AML-193 (cell line): ENCODE results near the gene ZFP69.

ENCODE experiments used
- DNase-seq, 2 experiments: peaks; one replicate each; lab custom pipeline; 2025; lab: John Stamatoyannopoulos, UW

Gene ZFP69

DNA sequence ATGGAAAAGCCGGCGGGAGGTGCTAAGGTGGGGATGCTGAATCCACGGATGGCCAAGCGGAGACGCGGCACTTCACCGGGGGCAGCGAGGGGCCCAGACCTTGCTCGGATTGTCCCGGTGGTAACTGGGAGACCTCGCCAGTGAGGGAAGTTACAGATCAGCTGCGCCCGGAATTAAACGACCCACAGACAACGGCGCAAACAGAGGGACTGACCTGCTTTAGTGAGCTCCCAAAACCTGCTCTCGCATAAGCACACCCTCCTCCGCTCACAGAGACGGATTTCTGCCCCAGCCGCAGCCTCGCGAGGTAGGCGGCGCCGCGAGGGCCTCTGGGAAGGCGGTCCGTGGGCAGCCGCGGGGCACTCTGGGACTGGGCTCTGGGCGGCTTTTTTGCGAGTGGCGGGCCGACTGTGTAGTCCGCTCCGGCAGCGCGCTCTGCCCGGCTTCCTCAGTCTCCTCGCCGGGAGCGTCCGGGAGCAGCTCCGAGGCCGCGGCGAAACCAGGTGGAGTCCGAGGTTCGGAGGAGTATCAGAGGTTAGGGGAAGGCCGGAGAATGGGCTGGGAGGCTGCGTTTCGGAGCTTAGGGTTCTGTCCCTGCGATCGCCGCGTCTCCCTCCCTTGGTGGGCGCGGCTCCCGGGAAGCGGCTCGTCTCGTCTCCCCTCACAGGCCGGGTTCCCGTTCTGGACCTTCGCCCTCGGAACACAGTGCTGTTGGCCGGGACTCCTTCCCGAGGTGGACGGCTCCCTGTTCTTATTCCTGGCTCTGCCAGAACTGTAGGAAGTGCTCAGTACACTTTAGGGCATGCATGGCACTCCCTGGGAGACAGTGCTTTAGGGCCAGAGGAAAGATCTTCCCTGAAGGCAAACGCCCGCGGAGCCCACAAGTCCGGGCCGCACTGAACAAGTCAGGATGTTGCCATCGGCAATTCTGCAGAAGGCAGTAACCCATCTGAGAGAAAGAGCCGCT is 31.6 kb downstream of the ZFP69 start, which contains the start of gene EXO5:
Gene EXO5, plus strand, starts transcription at position 393 of the 967 bp plus-strand sequence. CDS start 5,778 bp downstream, outside the sequence.
- peak; percentile 80 to 87 for DNase-seq

DNA sequence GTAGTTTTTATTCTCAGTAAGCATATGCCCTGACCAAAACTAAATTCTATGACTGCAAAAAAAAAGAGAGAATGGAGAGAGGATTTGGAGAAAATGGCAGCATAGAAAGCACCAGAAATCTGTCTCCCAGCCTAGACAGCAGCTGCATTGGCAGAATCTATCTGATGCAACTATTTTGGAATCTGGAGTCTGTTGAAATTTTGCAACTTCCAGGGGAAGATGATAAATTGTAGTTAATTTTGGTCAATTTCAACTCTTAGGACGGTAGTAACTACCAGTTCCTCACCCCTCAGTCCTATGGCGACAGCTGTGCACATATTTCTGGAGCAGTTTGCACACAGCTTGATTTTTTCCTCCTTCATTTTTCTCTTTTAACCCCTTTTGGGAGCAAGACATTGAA is 42.4 kb downstream of the ZFP69 start:
- DNase-seq, result peak; percentile 43 to 46

DNA sequence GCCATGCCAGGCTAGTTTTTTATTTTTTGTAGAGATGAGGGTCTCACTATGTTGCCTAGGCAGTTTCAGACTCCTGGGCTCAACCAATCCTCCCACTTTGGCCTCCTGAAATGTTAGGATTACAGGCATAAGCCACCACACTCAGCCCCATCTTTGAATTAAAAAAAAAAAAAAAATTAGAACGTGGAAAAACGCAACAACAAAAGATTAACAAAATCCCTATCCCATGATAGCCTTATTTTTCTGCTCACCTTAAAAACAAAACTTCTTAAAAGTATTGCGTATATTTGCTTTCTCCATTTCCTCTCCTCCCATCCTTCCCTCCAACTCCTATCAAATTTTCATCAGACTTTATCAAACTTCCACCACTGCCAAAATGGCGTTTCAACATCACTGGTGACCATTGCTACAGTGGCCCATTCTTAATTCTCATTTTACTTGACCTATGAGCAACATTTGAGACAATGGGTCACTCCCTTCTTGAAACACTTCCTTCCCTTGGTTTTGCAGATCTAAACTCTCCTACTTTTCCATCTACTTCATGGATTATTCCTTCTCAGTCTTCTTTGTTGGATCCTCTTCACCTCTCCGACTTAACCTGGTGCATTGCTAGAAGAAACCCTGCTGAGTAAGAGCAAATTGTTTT is 53.8 kb downstream of the ZFP69 start:
- DNase-seq, result peak; percentile 55 to 59

DNA sequence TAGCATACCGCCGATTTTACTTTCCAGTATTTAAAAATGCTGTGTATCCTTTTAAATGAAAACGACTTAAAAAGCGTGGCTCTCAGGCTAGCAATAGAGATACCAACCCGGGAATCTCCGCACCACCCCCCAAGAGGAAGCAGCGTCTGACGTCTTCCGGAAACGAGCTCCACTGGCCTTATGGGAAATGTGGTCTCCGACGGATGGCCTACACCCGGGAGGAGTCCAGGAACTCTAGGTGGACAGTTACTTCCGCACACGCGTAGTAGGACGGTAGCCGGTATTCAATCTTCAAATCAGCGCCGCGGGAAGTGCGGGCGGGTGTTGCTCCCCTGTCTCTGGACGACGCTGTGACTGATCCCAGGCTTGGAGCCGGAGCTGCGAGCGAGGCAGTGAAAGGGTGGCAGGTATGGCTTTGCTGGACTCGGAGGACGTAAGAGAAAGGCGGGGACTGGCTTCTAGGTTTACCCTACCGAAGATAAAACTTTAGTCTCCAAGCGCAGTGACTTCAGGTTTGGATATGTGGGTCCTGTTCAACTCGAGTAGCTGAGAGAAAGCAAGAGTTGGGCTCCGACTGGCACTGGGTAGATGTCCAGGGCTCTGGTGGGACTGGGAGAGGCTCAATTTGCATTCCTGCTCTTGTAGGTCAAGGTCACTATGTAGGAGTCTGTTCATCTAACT is 54.4 kb downstream of the ZFP69 start, which contains the start of gene ZNF684:
Gene ZNF684, plus strand, starts transcription at position 257 of the 681 bp plus-strand sequence. CDS start 1,530 bp downstream, outside the sequence.
- peak; percentile 93 for DNase-seq

DNA sequence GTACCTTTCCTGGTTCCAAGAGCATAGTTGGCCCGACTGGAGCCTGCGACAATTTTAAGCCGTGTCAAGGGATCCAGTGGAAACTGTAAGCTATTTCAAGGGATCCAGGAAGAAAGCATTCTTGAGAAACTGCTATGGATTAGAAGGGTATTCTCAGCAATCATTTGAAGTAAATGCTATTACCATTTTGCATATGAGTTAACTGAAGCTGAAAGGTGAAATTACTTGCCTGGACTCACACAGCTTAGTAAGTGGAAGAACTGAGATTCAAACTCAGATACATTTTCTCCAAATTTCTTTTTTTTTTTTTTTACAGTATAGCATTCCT is 54.9 kb downstream of the ZFP69 start:
- DNase-seq, result no peak

DNA sequence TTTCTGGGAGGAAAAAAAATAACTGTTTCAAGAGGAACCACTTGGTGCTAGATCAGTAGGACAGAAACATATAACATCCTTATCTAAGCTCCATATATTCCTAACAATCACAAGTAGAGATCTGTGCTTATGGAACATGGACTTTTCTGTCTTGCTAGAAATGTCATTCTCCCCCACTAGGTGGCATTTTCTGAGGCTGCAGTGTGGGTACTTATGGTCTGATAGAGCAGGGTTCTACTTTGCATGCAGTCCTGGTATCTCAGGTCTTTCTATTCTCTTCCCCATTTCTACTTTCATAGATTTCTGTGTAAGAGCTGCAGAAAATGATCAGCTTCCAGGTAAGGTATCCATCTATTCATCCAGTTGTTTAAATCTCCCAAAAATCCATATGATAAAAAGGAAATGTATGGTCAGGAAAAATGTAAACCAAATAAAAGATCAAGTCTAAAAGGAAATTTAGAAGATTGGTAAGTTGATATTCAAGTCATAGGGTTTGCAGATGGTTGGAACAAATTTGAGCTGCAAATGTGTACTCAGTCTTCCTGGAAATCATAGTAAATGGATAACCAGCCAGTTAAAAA is 55.8 kb downstream of the ZFP69 start:
- peak; percentile 61 to 69 for DNase-seq

DNA sequence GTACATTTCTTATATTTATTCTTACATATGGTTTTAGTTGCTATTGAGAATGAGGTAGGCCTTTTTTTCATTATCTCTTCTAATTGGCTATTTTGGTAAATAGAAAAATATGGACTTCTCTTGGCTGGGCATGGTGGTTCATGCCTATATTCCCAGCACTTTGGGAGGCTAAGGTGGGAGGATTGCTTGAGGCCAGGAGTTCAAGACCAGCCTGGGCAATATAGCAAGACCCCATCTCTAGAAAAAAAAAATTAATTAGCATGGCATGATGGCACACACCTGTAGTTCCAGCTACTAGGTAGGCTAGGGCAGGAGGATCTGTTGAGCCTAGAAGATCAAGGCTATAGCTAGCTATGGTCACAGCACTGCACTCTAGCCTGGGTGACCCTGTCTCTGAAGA is 57.5 kb downstream of the ZFP69 start:
- DNase-seq, result no peak

DNA sequence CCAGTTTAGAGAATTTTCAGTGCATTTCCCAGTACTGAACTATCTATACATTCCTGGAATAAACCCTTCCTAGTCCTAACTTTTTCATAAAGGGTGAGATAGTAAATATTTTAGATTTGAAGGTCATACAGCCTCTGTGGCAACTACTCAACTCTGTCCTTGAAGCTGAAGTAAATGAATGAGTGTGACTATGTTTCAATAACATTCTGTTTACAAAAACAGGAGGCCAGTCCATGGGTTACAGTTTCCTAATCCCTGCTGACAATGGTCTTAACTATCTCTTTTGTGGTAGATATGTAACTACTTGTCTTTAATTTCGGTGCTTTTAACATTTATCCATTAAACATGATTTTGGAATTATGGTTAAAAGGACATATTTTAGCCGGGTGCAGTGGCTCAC is 58.6 kb downstream of the ZFP69 start:
- no peak for DNase-seq

DNA sequence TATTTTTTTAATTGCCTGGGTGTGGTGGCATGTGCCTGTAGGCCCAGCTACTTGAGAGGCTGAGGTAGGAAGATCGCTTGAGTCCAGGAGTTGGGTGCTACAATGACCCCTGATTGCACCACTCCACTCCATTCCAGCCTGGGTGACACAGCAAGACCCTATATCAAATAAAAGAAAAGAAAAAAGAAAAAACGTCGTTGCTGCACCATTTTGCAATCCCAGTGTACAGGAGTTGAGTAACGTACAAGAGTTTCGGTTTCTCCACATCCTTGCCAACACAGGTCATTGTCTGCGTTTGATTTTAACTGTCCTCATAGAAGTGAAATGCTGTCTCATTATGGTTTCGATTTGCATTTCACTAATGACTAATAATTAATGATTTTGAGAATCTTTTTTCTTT is 62.2 kb downstream of the ZFP69 start:
- DNase-seq, result peak; percentile 73 to 80
